ENCODE data around the gene VRK3.

DNA sequence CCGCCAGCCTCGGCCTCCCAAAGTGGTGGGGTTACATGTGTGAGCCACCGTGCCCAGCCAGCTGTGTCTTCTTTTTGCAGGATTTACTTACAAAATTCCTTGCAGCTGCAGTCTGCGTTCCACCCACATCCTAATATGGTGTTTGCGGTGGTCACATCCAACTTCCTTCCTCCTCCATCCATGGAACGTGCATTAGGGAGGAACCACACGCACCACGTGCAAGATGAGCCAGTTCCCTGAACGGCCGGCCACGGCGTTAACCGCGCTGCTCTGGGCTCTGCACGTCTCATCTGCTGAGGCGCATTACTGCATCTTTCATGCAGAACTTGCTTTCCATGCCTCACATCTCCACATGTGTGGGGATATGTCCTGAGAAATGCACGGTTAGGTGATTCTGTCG is 51.2 kb downstream of the VRK3 start:
- TF ChIP-seq, protein P1, sequence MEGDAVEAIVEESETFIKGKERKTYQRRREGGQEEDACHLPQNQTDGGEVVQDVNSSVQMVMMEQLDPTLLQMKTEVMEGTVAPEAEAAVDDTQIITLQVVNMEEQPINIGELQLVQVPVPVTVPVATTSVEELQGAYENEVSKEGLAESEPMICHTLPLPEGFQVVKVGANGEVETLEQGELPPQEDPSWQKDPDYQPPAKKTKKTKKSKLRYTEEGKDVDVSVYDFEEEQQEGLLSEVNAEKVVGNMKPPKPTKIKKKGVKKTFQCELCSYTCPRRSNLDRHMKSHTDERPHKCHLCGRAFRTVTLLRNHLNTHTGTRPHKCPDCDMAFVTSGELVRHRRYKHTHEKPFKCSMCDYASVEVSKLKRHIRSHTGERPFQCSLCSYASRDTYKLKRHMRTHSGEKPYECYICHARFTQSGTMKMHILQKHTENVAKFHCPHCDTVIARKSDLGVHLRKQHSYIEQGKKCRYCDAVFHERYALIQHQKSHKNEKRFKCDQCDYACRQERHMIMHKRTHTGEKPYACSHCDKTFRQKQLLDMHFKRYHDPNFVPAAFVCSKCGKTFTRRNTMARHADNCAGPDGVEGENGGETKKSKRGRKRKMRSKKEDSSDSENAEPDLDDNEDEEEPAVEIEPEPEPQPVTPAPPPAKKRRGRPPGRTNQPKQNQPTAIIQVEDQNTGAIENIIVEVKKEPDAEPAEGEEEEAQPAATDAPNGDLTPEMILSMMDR (conservative IDR thresholded peaks at IDR 0.05; ENCODE audit: low read depth, low read length), result no peak
- TF ChIP-seq EZH2 (IDR thresholded peaks at IDR 0.05; ENCODE audit: borderline replicate concordance, low read depth, low read length, poor library complexity, severe bottlenecking), result no peak

All from A673 (cell line).